HG02678 (cell line): ENCODE measurements around the gene THSD4.
"Not testable (repeated sequence)": the region's sequence is repeated elsewhere in the genome, so short reads cannot be mapped to it uniquely, and the experiment has no call there.

Experiments
- ATAC-seq: cut with Tn5 transposase; IDR thresholded peaks from one replicate; pipeline ENCODE4 v1.9.1; 2021; ENCODE audit warnings: mild to moderate bottlenecking, moderate library complexity; ENCODE audit not compliant: unreplicated experiment

The THSD4 gene

DNA sequence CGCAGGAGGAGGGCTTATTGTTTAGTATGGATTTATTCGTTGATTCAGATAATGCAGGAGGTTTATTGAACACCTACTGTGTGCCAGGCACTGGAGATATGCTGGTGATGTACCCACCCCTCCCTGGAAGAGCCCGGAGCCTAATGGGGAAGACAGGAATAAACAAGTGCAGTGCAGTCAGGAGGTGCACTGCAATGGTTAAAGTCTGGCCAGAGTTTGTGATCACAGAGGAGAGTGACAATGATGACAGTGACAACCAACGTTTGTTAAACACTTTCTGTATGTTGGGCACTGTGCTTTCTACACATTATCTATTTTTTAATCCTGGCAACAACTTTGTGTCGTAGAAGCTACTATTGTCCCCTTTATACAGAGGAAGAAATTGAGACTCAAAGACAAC lies 70.4 kb downstream of the THSD4 start:
- ATAC-seq = no peak

DNA sequence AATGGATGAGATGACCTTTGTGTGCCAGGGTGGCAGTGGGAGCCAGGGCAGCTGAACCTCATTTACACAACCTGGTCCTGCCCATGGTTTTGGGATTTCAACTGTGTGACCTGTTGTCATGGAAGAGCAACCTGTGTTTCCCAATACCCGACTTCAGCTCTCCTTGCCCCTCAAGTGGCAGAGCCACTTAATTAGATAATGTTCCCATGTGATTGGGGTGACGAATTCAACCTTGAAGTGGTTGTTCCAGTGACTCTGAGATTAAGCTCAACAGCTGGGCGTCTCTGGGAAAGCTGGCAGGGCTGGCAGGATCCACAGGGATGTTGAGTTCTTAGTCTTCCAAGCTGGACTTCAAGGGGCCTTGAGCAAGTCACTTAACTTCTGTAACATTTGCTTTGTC lies 71.0 kb downstream of the THSD4 start:
- no peak for ATAC-seq

DNA sequence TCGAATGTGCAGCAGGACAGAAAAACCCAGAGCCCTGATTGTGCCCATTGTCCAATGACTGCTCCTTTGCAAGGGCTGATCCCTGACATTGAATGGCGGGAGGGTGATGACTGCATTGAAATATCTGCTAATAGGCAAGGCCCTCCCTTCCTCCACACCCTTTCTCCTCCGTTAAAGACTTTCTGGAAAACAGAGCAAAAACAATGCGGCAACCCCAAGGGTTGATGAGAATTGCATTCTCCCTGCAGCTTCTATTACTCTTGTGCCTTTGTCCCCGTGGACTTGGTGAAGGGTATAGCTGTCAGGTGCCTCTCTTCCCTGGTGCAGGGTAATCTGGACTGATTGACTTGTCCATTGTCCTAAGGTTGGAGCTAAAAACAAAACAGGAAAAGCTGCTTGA lies 71.8 kb downstream of the THSD4 start:
- ATAC-seq = no peak

DNA sequence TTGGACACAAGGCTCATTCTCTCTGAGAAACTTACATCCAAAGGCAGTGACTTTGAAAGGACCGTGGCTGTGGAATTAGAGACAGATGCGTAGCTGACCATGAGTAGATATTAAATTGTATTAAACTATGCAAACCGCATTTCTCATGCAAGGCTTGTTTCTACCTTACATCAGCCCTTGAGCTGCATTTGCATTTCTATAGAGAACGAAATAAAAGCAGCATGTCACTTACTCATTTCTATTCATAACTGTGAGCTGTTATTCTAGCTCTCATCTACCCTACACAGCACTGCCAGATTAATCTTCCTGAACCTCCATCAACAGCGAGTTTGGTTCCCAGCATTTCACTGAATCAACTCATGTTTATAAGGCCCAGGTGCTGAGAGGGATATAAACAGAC lies 72.3 kb downstream of the THSD4 start:
- no peak for ATAC-seq

DNA sequence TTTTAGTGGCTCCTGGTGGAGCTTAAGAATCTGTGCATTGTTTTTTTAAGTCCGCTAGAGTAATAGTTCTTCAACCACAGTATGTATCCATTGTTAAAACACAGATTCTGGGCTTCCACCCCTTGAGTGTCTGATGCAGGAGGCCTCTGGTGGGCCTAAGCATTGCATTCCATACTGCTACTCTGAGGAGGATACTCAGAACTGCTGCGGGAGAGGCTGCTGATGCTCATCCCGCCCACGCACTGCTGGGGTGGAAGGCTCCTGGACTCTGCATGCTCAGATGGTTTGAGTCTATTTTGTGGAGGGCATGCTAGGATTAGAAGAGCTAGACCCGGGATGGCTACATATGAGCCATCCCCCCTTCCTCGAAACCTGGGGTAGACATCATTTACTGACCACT lies 74.4 kb downstream of the THSD4 start:
- ATAC-seq = no peak

DNA sequence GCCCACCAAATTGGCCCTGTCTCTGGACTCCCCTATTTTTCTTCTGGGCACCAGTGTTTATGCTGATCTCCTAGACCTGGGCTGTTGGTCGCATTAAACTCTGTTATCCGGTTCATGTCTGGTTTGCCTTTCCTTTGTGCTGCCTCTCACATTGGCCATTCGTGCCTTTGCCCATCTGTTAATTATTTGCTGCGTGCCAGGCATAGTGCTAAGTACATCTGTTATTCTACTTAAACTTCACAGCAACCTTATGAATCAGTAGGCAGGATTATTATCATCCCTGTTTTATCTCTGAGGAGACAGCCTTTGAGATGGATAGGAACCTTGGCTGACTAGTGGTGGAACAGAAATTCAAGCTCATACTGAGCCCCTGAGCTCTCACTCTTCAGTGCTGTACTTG lies 76.0 kb downstream of the THSD4 start:
- ATAC-seq = no peak

DNA sequence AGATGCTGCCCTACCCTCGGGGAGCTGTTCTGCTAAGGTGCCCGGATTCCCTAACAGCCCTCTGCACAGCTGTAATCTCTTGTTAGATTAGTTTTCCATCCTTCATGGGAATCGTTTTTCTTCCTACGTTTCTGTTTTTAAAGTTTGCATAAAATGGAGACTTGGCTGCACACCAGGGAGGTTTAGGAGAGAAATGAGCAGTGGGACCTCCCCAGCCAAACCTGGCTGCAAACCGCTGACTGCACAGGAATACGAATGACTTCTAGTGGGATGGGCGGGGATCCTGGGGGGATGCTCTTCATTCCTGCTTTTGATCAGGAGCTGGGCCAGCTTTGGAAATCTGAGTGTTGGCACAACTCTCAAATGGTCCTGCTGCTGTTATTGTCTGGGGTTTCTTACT lies 77.5 kb downstream of the THSD4 start:
- no peak for ATAC-seq

DNA sequence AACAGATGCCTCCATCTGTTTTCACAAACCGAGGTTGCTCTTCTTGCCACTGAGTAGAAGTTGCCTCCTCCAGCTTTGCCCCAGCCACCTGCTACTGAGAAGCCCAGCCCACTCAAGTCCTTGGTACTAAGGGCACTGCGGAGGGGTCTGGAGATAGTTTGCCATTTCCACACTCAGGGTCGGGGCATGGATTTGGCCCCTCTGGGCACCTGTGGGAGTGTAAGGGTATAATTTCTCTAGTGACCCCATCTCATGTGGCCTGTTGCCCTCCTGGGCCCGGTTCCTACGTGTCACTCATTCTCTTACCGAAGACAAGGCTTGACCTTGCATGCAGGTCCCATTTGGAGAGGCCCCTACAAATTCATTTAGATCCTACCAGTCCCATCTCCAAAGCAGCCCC lies 79.0 kb downstream of the THSD4 start:
- no peak for ATAC-seq

DNA sequence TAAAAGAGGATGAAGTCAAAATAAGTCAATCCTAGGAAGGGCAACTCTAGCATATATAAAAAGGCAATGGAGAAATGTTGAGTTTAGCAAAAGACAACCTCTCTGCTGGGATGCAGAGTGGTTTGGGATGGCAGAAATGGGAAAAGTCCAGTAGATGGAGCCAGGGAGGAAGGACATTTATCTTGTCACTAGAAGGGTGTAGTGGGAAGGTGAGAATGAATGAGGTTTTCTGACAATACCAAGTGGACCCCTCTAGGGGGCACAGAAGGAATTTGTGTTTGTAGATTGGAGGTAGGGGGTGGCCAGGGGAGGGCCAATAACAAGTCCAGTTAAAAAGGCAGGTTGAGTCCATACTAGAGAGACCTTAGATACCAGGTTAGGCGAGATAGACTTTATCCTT lies 80.0 kb downstream of the THSD4 start:
- ATAC-seq = no peak

DNA sequence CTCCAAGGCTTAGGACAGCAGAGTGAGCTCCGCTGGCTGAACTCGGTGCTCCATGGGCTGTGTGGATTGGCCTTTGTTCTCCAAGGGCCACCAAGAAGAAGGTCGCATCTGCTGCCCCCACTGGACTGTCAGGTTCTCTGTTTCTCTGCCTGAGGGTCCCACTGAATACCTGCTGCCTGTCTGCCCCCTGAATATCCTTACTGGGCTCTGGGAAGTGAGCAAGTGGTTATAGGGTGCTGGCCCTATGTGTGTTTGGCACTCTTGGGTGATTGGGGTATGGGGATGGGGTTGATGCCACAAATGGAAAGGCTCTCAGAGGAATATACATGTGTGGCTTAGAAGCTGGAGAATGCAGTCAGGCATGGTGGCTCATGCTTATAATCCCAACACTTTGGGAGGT lies 82.3 kb downstream of the THSD4 start:
- ATAC-seq = no peak

DNA sequence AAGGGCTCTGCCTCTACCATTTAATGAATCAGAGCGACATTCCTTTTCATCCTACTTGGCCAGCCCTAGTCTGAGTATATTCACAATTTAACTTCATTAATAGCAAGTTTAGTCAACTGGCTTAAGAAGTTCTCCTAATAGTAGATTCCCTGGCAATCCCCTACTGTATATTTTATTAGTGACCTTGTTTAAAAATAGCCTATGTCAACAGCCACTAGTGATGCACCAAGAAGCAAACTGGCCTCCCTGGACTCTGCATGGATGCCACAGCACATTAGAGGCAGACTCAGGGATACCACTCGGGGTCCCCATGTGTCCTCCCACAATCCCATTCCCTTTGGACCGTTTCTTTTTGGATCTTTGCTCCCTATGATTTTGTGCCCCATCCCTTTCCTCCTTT lies 83.6 kb downstream of the THSD4 start:
- no peak for ATAC-seq

DNA sequence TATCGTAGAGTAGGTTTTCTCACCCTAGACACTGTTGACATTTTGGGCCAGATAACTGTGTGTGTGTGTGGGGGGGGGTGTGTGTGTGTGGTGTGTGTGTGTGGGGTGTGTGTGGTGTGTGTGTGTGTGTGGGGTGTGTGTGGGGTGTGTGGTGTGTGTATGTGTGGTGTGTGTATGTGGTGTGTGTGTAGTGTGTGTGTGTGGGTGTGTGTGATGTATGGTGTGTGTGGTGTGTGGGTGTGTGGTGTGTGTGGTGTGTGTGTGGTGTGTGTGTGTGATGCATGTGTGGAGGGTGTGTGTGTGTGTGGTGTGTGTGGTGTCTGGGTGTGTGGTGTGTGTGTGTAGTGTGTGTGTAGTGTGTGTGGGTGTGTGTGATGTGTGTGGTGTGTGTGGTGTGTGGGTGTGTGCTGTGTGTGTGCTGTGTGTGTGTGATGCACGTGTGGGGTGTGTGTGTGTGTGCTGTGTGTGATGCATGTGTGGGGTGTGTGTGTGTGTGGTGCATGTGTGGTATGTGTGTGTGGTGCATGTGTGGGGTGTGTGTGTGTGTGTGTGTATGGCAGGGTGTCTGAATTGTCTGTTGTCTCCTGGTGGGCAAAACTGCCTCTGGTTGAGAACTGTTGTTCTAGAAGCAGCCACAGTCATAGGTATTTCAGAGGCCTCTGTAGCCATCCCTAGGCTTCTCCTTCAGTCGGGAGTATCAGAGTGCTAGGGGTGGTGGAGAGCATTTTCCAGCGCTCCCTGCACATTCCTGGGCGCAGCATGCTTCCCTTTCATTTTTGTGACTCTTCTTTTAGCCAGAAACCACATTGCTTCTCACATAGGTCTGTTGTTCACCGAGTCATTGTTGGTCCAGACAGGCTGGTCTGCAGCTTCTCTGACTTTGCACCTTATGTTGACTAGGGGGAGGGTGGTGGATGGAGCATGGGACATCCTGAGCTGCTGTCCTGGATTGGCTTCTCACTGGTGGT lies 84.4 kb downstream of the THSD4 start:
- no peak for ATAC-seq

DNA sequence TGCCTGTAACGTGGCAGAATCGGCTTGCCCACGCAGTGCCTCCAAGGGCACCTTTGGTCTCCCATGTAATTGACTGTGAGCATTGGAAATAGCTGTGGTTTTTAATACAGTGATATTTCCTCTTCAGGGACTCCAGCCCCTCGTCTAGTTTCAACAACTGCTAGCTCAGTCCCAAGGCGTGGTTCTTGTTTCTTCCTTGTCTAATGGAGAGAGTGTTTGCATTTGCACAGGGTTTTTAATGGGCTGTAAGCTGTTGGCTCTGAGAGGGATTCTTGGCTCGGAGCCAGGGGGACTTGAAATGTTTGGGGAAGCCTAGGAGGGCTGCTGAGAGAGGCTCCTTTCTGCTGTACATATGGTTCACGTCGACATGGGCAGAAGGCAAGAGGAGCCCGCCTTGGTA lies 86.2 kb downstream of the THSD4 start:
- no peak for ATAC-seq

DNA sequence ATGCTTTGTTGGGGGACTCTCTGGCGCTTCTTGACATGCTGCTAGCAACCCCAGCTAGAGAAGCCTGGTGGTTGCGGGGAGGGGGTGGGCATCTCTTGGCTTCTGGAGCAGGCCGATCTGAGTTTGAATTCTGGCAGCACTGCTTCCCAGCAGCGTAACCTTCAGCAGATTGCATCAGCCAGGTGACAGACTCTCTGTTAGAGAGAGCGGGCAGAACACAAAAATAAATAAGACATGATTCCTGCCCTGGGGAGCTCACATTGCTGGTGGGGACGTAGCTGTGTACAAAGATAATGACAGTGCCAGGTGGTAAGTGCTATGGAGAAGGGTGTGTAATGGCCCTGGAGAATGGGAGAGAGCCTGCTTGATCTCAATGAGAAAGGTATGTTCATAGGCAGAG lies 87.4 kb downstream of the THSD4 start:
- ATAC-seq = no peak

DNA sequence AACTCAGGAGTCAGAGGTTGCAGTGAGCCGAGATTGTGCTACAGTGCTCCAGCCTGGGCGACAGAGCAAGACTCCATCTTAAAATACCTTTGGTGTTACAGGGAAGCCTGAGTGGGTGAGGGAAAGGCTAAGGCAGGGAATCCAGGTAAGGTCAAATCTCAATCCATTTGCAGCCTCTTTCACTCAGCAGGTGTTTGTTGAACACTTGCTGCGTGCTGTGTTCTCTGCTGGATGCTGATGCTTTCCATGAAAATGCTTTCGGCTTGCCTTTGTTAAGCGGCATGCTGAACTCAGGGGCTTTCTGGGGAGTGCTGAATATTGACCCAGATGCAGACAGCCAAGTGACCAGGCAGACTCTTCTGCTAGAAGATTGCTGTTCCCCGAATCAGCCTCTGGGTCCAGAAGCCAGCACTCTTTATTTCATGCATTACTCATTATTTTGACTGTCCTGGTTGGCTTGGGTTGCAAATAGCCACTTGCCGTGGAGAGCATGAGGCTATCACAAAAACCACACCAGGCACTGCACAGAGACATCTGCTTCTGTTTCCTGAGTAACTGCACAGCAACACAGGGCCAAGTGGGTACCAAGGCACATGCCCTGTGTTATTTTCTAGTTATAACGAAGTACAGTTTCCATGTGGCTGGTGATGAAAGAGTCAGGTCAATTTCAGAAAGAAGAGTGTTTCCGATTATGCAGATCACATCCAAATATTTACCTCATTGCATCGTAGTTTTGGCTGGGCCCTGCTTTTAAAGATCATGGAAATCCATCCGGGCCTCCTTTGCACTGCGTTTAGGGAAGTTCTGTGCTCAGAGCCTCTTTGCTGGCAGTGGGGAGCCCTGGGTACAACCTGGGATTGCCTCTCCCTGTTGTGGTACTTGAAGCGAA lies 88.6 kb downstream of the THSD4 start:
- no peak for ATAC-seq

DNA sequence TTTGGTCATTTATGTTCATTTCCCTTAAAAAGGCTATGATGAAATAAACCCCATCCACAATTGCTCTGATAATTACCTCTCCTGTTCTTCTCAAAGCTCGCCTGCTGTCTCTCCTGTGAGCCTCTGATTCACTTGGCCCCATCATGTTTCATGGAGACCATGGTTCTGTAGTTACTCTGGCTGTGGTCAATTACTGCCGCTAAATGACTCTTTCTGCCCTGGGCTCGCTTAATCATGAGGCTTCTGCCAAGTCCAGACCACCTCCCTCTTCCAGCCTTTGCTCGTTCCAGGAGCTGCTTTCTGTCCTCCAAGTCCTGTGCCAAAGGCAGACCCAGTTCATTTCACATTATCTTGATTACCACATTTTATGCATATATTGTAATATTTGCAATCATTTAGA lies 91.9 kb downstream of the THSD4 start:
- no peak for ATAC-seq

DNA sequence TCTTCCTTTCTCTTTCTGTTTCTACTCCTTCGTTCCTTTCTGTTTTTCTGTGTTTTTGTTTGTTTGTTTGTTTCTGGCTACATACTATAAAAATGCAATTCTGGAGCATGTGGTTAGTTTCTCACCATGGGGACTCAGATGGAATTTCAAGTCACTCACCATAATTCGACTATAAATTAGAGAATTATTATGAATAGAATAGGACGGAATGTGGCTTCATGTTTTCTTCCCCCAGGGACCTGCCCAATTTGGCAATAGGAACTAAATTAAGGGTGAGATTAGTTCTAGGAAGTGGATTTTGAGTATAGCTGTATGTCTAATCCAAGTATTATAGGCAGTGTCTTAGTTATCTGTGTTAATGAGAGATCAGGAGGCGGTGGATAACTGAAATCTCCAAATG lies 96.9 kb downstream of the THSD4 start:
- no peak for ATAC-seq

DNA sequence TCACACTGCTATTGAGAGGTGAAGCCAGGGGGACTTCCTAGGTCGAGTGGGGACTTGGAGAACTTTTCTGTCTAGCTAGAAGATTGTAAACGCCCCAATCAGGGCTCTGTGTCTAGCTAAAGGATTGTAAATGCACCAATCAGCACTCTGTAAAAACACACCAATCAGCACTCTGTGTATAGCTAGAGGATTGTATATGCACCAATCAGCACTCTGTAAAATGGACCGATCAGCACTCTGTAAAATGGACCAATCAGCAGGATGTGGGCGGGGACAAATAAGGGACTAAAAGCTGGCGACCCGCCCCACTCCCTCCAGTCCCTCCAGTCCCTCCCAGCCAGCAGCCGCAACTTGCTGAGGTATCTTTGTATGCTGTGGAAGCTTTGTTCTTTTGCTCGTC lies 98.7 kb downstream of the THSD4 start:
- not testable (repeated sequence) for ATAC-seq

DNA sequence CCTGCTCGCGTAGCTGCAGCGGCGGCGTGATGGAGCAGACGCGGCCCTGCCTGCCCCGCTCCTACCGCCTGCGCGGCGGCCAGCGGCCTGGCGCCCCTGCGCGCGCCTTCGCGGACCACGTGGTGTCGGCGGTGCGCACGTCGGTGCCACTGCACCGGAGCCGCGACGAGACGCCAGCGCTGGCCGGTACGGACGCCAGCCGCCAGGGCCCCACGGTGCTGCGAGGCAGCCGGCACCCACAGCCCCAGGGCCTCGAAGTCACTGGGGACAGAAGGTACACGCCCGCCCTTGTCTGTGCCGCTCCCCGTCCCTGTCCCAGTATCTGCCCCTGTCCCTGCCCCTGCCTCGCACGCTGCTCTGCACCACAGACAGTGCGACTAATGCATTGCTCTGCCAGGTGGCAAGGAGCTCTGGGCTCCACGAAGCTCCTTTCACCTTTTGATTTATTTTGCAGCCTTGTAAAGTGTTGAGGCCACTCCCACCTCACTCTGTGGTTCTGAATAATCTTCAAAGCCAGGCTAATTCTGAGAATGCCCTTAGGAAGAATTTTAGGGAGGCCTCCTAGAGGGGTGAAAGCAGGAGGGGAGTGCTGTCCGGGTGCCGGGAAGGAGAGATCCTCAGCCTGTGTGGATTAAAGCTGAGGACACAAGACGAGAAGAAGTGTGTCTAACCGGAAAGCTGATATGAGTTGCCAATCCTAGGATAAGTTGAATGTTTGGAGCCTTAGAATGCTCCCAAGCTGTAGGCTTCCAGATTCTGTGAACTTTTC lies 100.0 kb downstream of the THSD4 start:
- ATAC-seq = no peak

DNA sequence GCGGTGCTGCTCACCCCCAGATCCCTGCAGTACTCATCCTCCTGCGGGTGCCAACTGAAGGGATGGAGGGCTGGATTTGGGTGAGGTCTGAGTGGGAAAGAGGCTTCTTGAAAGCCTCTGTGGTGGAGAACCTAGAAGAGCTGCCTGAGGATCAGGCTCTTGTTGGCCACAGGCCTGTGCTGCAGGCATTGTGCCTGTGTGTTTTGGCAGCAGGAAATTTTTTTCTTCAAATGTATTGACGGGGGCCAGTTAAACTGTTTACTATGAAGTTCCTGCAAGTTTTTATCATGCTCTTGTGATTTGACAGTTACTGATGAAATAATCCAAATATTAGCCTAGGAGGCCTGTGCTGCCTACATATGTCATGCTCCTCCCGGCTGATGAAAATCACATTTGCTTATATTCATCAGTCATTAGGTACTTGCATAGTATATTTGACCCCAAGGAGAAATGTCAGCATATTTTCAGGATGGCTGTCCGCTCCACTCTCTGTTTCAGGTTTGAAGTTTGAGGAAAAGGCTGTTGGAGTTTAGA lies 103.1 kb downstream of the THSD4 start:
- no peak for ATAC-seq

DNA sequence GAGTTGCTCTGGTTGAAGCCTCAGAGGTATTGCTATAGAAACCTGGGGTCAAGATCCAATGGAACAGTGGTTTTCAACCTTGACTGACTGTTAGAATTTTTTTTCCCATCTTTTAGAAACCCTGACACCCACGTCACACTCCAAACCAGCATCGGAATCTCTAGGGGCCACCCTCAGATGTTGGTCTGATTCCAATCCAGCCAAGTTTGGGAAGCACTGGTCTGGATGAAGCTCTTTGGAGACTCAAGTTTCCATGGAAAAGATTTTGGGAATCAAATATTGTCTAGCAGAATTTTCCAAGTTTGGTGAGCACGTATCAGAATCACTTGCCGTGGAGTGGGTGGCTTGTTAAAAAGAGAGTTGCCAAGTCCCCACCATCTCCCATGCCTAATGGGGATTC lies 103.8 kb downstream of the THSD4 start:
- no peak for ATAC-seq
